Lower leg skin (tissue), 4 donors: ENCODE data around the gene INTS6. TPM values are rescaled to one million over a fixed set of nuclear protein-coding genes. Genes with fewer than 3 reads are reported as not detected.

ENCODE experiments used
- DNase-seq, 2 donors: peaks; one replicate each; pipeline ENCODE4 v3.0.0-alpha.2; 2019; ENCODE audit warnings: low spot score in 2 of 2
- H3K4me3 ChIP-seq: fragments of 200-600 bp; sonication (generic); 2 replicates; pipeline ENCODE4 v1.5.1; 2017; ENCODE audit warnings: mild to moderate bottlenecking, low read depth; ENCODE audit not compliant: poor library complexity, severe bottlenecking
- CTCF ChIP-seq, 3 donors: fragments of 450-650 bp; IDR thresholded peaks; one replicate each; pipeline ENCODE4 v1.5.1; 2016; ENCODE audit warnings: antibody characterized with exemption in 3 of 3, mild to moderate bottlenecking in 3 of 3, moderate library complexity in 2 of 3
- POLR2A ChIP-seq, 2 donors: fragments of 450-650 bp; IDR thresholded peaks; one replicate each; pipeline ENCODE4 v1.6.1; 2016 to 2017; ENCODE audit warnings: antibody characterized with exemption in 2 of 2, mild to moderate bottlenecking in 1 of 2, moderate library complexity in 1 of 2
- WGBS, 2 donors: methylation state at CpG; one replicate each; pipeline ENCODE4 v1.1.5; 2018; 5-methylcytosine and 5-hydroxymethylcytosine counted together
- intact Hi-C: fragments of 100-400 bp; cut with DNase I; formaldehyde crosslinking; loops from one replicate; pipeline ENCODE4 v1.15.0; 2023; ENCODE audit warnings: low total_unique reads
- total RNA-seq, 4 donors: library from RNA; depleted of rRNA; stranded (reverse); fragments of >200 nt; gene quantifications; one replicate each; pipeline ENCODE4 v1.1.0, GENCODE V29; 2016

Gene INTS6
- total RNA-seq, 4 donors from 2014 or later, result 35.2 to 48.6 (median 41.3) TPM

GRCh38 chr13:51396352-51396751 lies 56.5 kb downstream of the INTS6 start:
- 66 to 78% methylated on average over 2 of the region's 2 CpGs for WGBS, 2 donors
- intact Hi-C loops, result no loop called here
- TF ChIP-seq CTCF (IDR thresholded peaks at IDR 0.05) (no peak), POLR2A (IDR thresholded peaks at IDR 0.05) (no peak)
- DNase-seq, result no peak
- no peak overlapping the region for H3K4me3 ChIP-seq

- TF ChIP-seq POLR2A (IDR thresholded peaks at IDR 0.05) (no peak), CTCF (IDR thresholded peaks at IDR 0.05) (no peak)
- intact Hi-C loops, result no loop called here
- no peak for DNase-seq
- no peak overlapping the region for H3K4me3 ChIP-seq
Measured at GRCh38 chr13:51394724-51395123, 58.1 kb downstream of the INTS6 start.

- TF ChIP-seq CTCF (IDR thresholded peaks at IDR 0.05) (no peak), POLR2A (IDR thresholded peaks at IDR 0.05) (no peak)
- intact Hi-C loops, result no loop called here
- 91 to 94% methylated on average over 2 of the region's 2 CpGs for WGBS, 2 donors
- DNase-seq, result no peak
- H3K4me3 ChIP-seq, result no peak overlapping the region
Measured at GRCh38 chr13:51385114-51385513, 67.7 kb downstream of the INTS6 start.

- no peak overlapping the region for H3K4me3 ChIP-seq
- WGBS, 2 donors, result 52 to 56% methylated on average over 4 of the region's 4 CpGs
- DNase-seq, result no peak
- intact Hi-C loops, result no loop called here
- no peak for TF ChIP-seq CTCF (IDR thresholded peaks at IDR 0.05)
- no peak for TF ChIP-seq POLR2A (IDR thresholded peaks at IDR 0.05)
Measured at GRCh38 chr13:51380269-51380668, 72.6 kb downstream of the INTS6 start.

- TF ChIP-seq CTCF (IDR thresholded peaks at IDR 0.05) (no peak), POLR2A (IDR thresholded peaks at IDR 0.05) (no peak)
- DNase-seq, result no peak
- H3K4me3 ChIP-seq, result no peak overlapping the region
- intact Hi-C loops, result no loop called here
- WGBS, 2 donors, result 94 to 99% methylated on average over 2 of the region's 2 CpGs
Measured at GRCh38 chr13:51373451-51373850, 79.4 kb downstream of the INTS6 start.

- TF ChIP-seq POLR2A (IDR thresholded peaks at IDR 0.05), result no peak
- TF ChIP-seq CTCF (IDR thresholded peaks at IDR 0.05), result no peak
- WGBS, 2 donors, result 95% methylated on average over 6 of the region's 6 CpGs
- no peak for DNase-seq
- H3K4me3 ChIP-seq, result no peak overlapping the region
- intact Hi-C loops, result no loop called here
Measured at GRCh38 chr13:51371768-51372399, 81.0 kb downstream of the INTS6 start.
